ENCODE data around the gene ARHGAP12. TPM values are rescaled to one million over a fixed set of nuclear protein-coding genes. Genes with fewer than 3 reads are reported as not detected.

Gene ARHGAP12
- total RNA-seq, 2 donors from 2014 or later: 26.3 to 37.2 TPM

GRCh38 chr10:31789555-31789954 lies 139.1 kb downstream of the ARHGAP12 start:
- no peak for DNase-seq (ENCODE audit: low spot score)
- Histone ChIP-seq H3K4me3 (no peak overlapping the region), H3K9me3 (no peaks in the 10 kb centered on the region), H3K36me3 (no peaks in the 10 kb centered on the region), H3K4me1 (ENCODE audit: control insufficient read depth in 1 of 2, low read depth in 2 of 2) (no peaks in the 10 kb centered on the region), H3K27ac (no peak overlapping the region), H3K27me3 (replicated peaks; ENCODE audit: insufficient read depth) (no peaks in the 10 kb centered on the region)
- no peak for TF ChIP-seq CTCF (IDR thresholded peaks at IDR 0.05)
- ATAC-seq (ENCODE audit: insufficient number of reproducible peaks, low FRiP score, low read depth): no peak

- Histone ChIP-seq H3K27me3 (replicated peaks; ENCODE audit: insufficient read depth) (no peaks in the 10 kb centered on the region), H3K36me3 (no peaks in the 10 kb centered on the region), H3K4me3 (no peak overlapping the region), H3K27ac (no peak overlapping the region), H3K4me1 (ENCODE audit: control insufficient read depth in 1 of 2, low read depth in 2 of 2) (no peaks in the 10 kb centered on the region), H3K9me3 (no peaks in the 10 kb centered on the region)
- no peak for TF ChIP-seq CTCF (IDR thresholded peaks at IDR 0.05)
- ATAC-seq (ENCODE audit: insufficient number of reproducible peaks, low FRiP score, low read depth): no peak
- no peak for DNase-seq (ENCODE audit: low spot score)
Measured at GRCh38 chr10:31782701-31783100, 145.9 kb downstream of the ARHGAP12 start.

DNA sequence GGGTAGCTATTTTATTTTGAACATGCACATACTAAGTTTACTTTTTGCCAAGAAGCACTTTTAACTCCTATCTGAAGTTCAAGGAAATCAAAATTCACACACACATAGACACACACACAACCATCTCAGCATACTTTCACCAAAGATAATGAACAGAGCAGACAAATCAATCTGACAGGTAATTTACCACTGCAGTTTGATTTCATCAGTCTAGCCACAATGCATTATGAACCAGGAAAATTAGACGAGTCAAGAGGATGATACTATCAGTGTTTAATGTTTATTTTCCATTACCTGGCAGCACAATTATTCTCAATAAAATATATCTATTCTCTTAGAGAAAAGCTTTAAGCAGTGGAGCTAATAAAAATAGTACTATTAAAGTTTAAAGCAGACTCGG lies 147.9 kb downstream of the ARHGAP12 start:
- no peak for TF ChIP-seq CTCF (IDR thresholded peaks at IDR 0.05)
- ATAC-seq (ENCODE audit: insufficient number of reproducible peaks, low FRiP score, low read depth) (no peak), DNase-seq (ENCODE audit: low spot score) (no peak)
- Histone ChIP-seq H3K9me3 (no peaks in the 10 kb centered on the region), H3K4me1 (ENCODE audit: control insufficient read depth in 1 of 2, low read depth in 2 of 2) (no peaks in the 10 kb centered on the region), H3K4me3 (no peak overlapping the region), H3K27me3 (replicated peaks; ENCODE audit: insufficient read depth) (no peaks in the 10 kb centered on the region), H3K27ac (no peak overlapping the region), H3K36me3 (no peaks in the 10 kb centered on the region)

GRCh38 chr10:31778627-31779026 lies 150.0 kb downstream of the ARHGAP12 start:
- no peaks in the 10 kb centered on the region for H3K27me3 ChIP-seq (replicated peaks; ENCODE audit: insufficient read depth)
- no peak for TF ChIP-seq CTCF (IDR thresholded peaks at IDR 0.05)
- H3K27ac ChIP-seq: no peak overlapping the region
- no peak overlapping the region for H3K4me3 ChIP-seq
- ATAC-seq (ENCODE audit: insufficient number of reproducible peaks, low FRiP score, low read depth): no peak
- H3K36me3 ChIP-seq: no peaks in the 10 kb centered on the region
- no peak for DNase-seq (ENCODE audit: low spot score)
- H3K4me1 ChIP-seq (ENCODE audit: control insufficient read depth in 1 of 2, low read depth in 2 of 2): no peaks in the 10 kb centered on the region
- no peaks in the 10 kb centered on the region for H3K9me3 ChIP-seq

DNA sequence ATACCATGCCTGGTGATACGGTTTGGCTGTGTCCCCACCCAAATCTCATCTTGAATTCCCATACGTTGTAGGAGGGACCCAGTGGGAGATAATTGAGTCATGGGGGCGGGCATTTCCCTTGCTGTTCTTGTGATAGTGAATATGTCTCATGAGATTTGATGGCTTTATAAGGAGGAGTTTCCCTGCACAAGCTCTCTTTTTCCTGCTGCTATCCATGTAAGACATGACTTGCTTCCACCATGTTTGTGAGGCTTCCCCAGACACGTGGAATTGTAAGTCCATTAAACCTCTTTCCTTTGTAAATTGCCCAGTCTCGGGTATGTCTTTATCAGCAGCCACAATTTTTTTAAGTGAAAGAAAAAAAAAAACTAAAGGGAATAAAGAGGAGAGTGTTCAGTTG lies 152.5 kb downstream of the ARHGAP12 start:
- no peak for TF ChIP-seq CTCF (IDR thresholded peaks at IDR 0.05)
- Histone ChIP-seq H3K36me3 (no peaks in the 10 kb centered on the region), H3K27ac (no peak overlapping the region), H3K4me1 (ENCODE audit: control insufficient read depth in 1 of 2, low read depth in 2 of 2) (peaks cover 0 to 5% of the 10 kb centered on the region in 2 donors), H3K9me3 (no peaks in the 10 kb centered on the region), H3K4me3 (no peak overlapping the region), H3K27me3 (replicated peaks; ENCODE audit: insufficient read depth) (no peaks in the 10 kb centered on the region)
- DNase-seq (ENCODE audit: low spot score) (no peak), ATAC-seq (ENCODE audit: insufficient number of reproducible peaks, low FRiP score, low read depth) (no peak)
